Measurements from ENCODE around the gene SLC5A11.

DNA sequence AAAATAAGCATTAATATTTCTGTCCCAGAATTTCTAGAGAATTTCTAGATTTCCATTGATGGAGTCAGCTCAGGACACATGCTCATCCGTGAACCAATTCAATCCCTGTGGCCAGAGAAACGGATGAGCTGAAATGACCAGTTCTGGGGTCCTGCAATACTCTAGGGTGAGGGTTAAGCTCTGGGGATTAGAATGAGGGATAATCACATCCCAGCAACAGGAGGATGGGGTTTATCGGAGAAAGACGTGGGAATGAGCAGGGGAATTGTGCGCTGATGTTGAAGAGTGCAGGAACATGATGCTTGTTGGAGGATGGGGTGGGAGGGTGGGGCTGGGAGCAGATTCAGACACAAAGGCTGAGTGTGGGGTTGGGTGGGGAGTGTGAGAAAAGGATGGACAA, 64.1 kb downstream of the SLC5A11 start:
- no peak for TF ChIP-seq GATA2 (IDR thresholded peaks at IDR 0.05; ENCODE audit: low read depth, low read length)
- TF ChIP-seq GATA3 (IDR thresholded peaks at IDR 0.05; ENCODE audit: low read depth, low read length): no peak
